Keratinocyte (primary cell): ENCODE measurements around the gene OR4K5. TPM values are rescaled to one million over a fixed set of nuclear protein-coding genes. Genes with fewer than 3 reads are reported as not detected.

Experiments used
- DNase-seq: peaks from one replicate; pipeline ENCODE4 v3.0.0-alpha.2; 2011; ENCODE audit warnings: low read depth, missing footprints, low spot score
- FAIRE-seq: peaks from 2 replicates; lab custom pipeline; 2011; peaks lifted over from hg19 to GRCh38; lab: Jason Lieb, UNC
- H2AFZ ChIP-seq: 2 replicates; pipeline ENCODE4 v1.6.0; 2012; ENCODE audit warnings: low read length, control low read depth, inconsistent platforms; ENCODE audit not compliant: control insufficient read depth
- H3K27ac ChIP-seq: 2 replicates; pipeline ENCODE4 v1.5.1; 2011; ENCODE audit warnings: low read length; ENCODE audit not compliant: control insufficient read depth, insufficient read depth
- H3K27me3 ChIP-seq: 3 replicates; pipeline ENCODE4 v1.6.0; 2011; ENCODE audit warnings: low read length; ENCODE audit not compliant: control insufficient read depth, insufficient read depth; ENCODE audit errors: extremely low read depth
- H3K36me3 ChIP-seq, 2 experiments: 2 replicates in 1 of 2; 3 replicates in 1 of 2; pipeline ENCODE4 v1.5.1; 2011; ENCODE audit warnings: low read length in 2 of 2, mild to moderate bottlenecking in 1 of 2; ENCODE audit not compliant: control insufficient read depth in 2 of 2, insufficient read depth in 2 of 2; ENCODE audit errors: extremely low read depth in 1 of 2
- H3K4me1 ChIP-seq: 3 replicates; pipeline ENCODE4 v1.5.1; 2011; ENCODE audit warnings: low read length; ENCODE audit not compliant: control insufficient read depth, insufficient read depth; ENCODE audit errors: extremely low read depth
- H3K4me2 ChIP-seq: 3 replicates; pipeline ENCODE4 v1.6.0; 2011; ENCODE audit warnings: low read depth, low read length; ENCODE audit not compliant: control insufficient read depth, insufficient read depth; ENCODE audit errors: extremely low read depth
- H3K4me3 ChIP-seq, 3 experiments: fragments of 200-600 bp in 1 of 3; sonication (generic) in 1 of 3; 2 replicates in 2 of 3; 3 replicates in 1 of 3; pipeline ENCODE4 v1.5.1; 2011 to 2016; ENCODE audit warnings: low read length in 3 of 3, mild to moderate bottlenecking in 3 of 3, control low read depth in 2 of 3, inconsistent platforms in 1 of 3, low read depth in 1 of 3, mixed read lengths in 1 of 3, mixed run types in 1 of 3, moderate library complexity in 1 of 3; ENCODE audit not compliant: control insufficient read depth in 2 of 3, insufficient read depth in 2 of 3; ENCODE audit errors: extremely low read depth in 1 of 3
- H3K79me2 ChIP-seq: 2 replicates; pipeline ENCODE4 v1.6.0; 2012; ENCODE audit warnings: low read length; ENCODE audit not compliant: control insufficient read depth, insufficient read depth
- H3K9ac ChIP-seq: 3 replicates; pipeline ENCODE4 v1.6.0; 2011; ENCODE audit warnings: low read length; ENCODE audit not compliant: control insufficient read depth, insufficient read depth; ENCODE audit errors: extremely low read depth
- H3K9me1 ChIP-seq: 3 replicates; pipeline ENCODE4 v1.6.0; 2011; ENCODE audit warnings: low read length; ENCODE audit not compliant: control insufficient read depth, insufficient read depth; ENCODE audit errors: extremely low read depth
- H3K9me3 ChIP-seq: 2 replicates; pipeline ENCODE4 v1.5.1; 2012; ENCODE audit warnings: low read depth, low read length; ENCODE audit not compliant: control insufficient read depth
- H4K20me1 ChIP-seq: 3 replicates; pipeline ENCODE4 v1.6.0; 2011; ENCODE audit warnings: low read length; ENCODE audit not compliant: control insufficient read depth, insufficient read depth; ENCODE audit errors: extremely low read depth
- EZH2 ChIP-seq: IDR thresholded peaks from one replicate; pipeline ENCODE4 v1.6.1; 2012; ENCODE audit warnings: inconsistent platforms, mild to moderate bottlenecking, low read length, moderate library complexity
- dilution Hi-C: fragments of 300-500 bp; cut with MboI; formaldehyde crosslinking; loops from one replicate; pipeline ENCODE4 v1.7.0; 2020; ENCODE audit warnings: low sequenced_read_pairs; ENCODE audit not compliant: extremely low pct_ligation_motif_present
- polyA plus RNA-seq, 5 experiments: library from polyadenylated mRNA; depleted of rRNA in 3 of 5; stranded (reverse) in 3 of 5; stranded (forward) in 1 of 5; unstranded in 1 of 5; fragments of >200 nt; gene quantifications; 1 replicate in 1 of 5; 2 replicates in 3 of 5; 3 replicates in 1 of 5; pipeline versions ENCODE4 v1.2.1 to v1.2.3, GENCODE V29; 2011 to 2012; ENCODE audit warnings: missing spikeins in 2 of 5, low read depth in 1 of 5, low replicate concordance in 1 of 5
- TF ChIP-seq, protein P1 (sequence below), 3 experiments: IDR thresholded peaks in 1 of 3; conservative IDR thresholded peaks in 1 of 3; optimal IDR thresholded peaks in 1 of 3; 2 replicates in 2 of 3; 3 replicates in 1 of 3; pipeline versions ENCODE3 to v1.5.1; 2011; ENCODE audit warnings: low read length in 3 of 3, mild to moderate bottlenecking in 3 of 3, moderate library complexity in 2 of 3, control low read depth in 1 of 3, inconsistent platforms in 1 of 3; ENCODE audit not compliant: insufficient read depth in 2 of 3; ENCODE audit errors: extremely low read depth in 1 of 3

The OR4K5 gene
- polyA plus RNA-seq, 1 donor (not counting 4 experiments of a cell fraction or from before 2014, with no cell fraction given): not detected

DNA sequence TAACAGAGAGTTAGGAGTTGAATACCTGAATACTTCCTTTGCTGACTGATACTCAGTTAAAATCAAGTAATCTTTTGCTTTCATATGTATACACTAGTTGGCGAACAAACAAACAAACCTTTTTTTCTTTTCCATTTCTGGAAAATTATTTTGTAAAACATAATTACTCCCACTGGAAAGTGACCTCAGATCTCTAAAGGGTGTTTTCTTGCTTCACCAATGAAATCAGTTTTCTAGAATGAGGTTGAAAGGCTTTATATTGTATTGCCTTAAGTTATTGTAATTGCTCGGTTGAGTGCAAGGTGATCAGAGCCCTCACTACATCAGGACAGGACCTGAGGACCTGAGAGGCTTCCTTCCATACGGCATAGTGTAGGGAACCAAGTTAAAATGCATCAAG lies 10.2 kb downstream of the OR4K5 start, which contains the start of gene OR4K1:
Gene OR4K1, plus strand, starts transcription at position 301 of the 400 bp plus-strand sequence. CDS start 4,750 bp downstream, outside the sequence.
- FAIRE-seq (no peak), DNase-seq (no peak)
- Histone ChIP-seq H3K36me3 (no peaks in the 10 kb centered on the region), H3K27ac (no peak within 1 kb of the TSS), H3K4me1 (no peaks in the 10 kb centered on the region), H4K20me1 (no peaks in the 10 kb centered on the region), H3K9ac (no peak within 1 kb of the TSS), H3K79me2 (no peaks in the 10 kb centered on the region), H3K9me3 (peaks cover 3% of the 10 kb centered on the region), H3K4me3 (no peak within 1 kb of the TSS), H3K4me2 (no peak within 1 kb of the TSS), H3K27me3 (no peaks in the 10 kb centered on the region), H2AFZ (no peak within 1 kb of the TSS), H3K9me1 (no peaks in the 10 kb centered on the region)
- TF ChIP-seq, protein P1, sequence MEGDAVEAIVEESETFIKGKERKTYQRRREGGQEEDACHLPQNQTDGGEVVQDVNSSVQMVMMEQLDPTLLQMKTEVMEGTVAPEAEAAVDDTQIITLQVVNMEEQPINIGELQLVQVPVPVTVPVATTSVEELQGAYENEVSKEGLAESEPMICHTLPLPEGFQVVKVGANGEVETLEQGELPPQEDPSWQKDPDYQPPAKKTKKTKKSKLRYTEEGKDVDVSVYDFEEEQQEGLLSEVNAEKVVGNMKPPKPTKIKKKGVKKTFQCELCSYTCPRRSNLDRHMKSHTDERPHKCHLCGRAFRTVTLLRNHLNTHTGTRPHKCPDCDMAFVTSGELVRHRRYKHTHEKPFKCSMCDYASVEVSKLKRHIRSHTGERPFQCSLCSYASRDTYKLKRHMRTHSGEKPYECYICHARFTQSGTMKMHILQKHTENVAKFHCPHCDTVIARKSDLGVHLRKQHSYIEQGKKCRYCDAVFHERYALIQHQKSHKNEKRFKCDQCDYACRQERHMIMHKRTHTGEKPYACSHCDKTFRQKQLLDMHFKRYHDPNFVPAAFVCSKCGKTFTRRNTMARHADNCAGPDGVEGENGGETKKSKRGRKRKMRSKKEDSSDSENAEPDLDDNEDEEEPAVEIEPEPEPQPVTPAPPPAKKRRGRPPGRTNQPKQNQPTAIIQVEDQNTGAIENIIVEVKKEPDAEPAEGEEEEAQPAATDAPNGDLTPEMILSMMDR (optimal IDR thresholded peaks at IDR 0.05 in 1 of 3, IDR thresholded peaks at IDR 0.05 in 1 of 3, conservative IDR thresholded peaks at IDR 0.05 in 1 of 3; ENCODE audit: extremely low read depth in 1 of 3, insufficient read depth in 2 of 3, low read length in 3 of 3): no peak
- TF ChIP-seq EZH2: no peak
- dilution Hi-C loops: no loop called here

DNA sequence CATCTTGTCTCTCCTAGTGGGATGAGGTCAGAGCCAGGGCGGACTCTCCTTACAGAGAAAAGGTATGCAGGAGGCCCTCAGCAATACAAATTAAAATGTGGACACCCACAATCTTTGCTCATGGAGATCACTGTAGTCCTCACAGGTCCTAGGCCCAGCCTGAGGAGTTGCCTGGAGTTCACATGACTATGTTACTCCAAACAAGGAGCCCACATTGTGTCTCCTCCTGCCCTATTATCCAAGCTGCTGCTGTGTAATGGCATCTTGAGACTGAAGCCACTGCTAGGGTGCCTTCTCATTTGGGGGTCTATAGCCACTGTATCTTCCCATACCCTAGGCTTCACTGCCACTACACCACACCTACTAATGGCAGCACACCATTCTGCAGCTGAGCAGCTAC lies 21.3 kb downstream of the OR4K5 start:
- H3K4me1 ChIP-seq: no peaks in the 10 kb centered on the region
- H3K9ac ChIP-seq: no peak overlapping the region
- DNase-seq (no peak), FAIRE-seq (no peak)
- no peak overlapping the region for H3K27ac ChIP-seq
- H3K9me3 ChIP-seq: peaks cover 4% of the 10 kb centered on the region
- H3K9me1 ChIP-seq: no peaks in the 10 kb centered on the region
- H2AFZ ChIP-seq: no peak overlapping the region
- no peaks in the 10 kb centered on the region for H3K36me3 ChIP-seq
- H3K27me3 ChIP-seq: no peaks in the 10 kb centered on the region
- no peaks in the 10 kb centered on the region for H3K79me2 ChIP-seq
- H3K4me3 ChIP-seq: no peak overlapping the region
- no peak overlapping the region for H3K4me2 ChIP-seq
- dilution Hi-C loops: no loop called here
- TF ChIP-seq, protein P1 (optimal IDR thresholded peaks at IDR 0.05 in 1 of 3, IDR thresholded peaks at IDR 0.05 in 1 of 3, conservative IDR thresholded peaks at IDR 0.05 in 1 of 3; ENCODE audit: extremely low read depth in 1 of 3, insufficient read depth in 2 of 3, low read length in 3 of 3): no peak
- no peak for TF ChIP-seq EZH2
- H4K20me1 ChIP-seq: no peaks in the 10 kb centered on the region
